Liver (tissue), 9 donors: ENCODE results near the gene PTPRC. TPM values are rescaled to one million over a fixed set of nuclear protein-coding genes. Genes with fewer than 3 reads are reported as not detected.

Source experiments
- DNase-seq: peaks from one replicate; pipeline ENCODE4 v3.0.0-alpha.2; 2017; ENCODE audit warnings: low spot score
- H3K27ac ChIP-seq, 2 donors: one replicate each; pipeline ENCODE4 v1.7.0; 2013; ENCODE audit warnings: inconsistent platforms in 2 of 2, low read length in 2 of 2, control low read depth in 1 of 2, low read depth in 1 of 2, mild to moderate bottlenecking in 1 of 2
- H3K27me3 ChIP-seq, 4 donors: one replicate each; pipeline versions ENCODE4 v1.6.1 to v1.7.0; 2013; ENCODE audit warnings: low read length in 3 of 4, inconsistent platforms in 1 of 4, mild to moderate bottlenecking in 1 of 4, moderate library complexity in 1 of 4; ENCODE audit not compliant: control insufficient read depth in 4 of 4, insufficient read depth in 4 of 4
- H3K36me3 ChIP-seq, 4 donors: one replicate each; pipeline versions ENCODE4 v1.6.1 to v1.7.0; 2013; ENCODE audit warnings: low read length in 3 of 4, mild to moderate bottlenecking in 3 of 4, low read depth in 1 of 4, moderate library complexity in 1 of 4; ENCODE audit not compliant: control insufficient read depth in 4 of 4, insufficient read depth in 3 of 4
- H3K4me1 ChIP-seq, 4 donors: one replicate each; pipeline versions ENCODE4 v1.6.1 to v1.7.0; 2013; ENCODE audit warnings: low read length in 3 of 4, mild to moderate bottlenecking in 3 of 4, moderate library complexity in 1 of 4; ENCODE audit not compliant: control insufficient read depth in 4 of 4, insufficient read depth in 4 of 4
- H3K4me3 ChIP-seq, 3 donors: one replicate each; pipeline versions ENCODE4 v1.6.1 to v1.7.0; 2013; ENCODE audit warnings: low read length in 3 of 3, control low read depth in 1 of 3, low read depth in 1 of 3, mild to moderate bottlenecking in 1 of 3
- H3K9ac ChIP-seq, 2 donors: one replicate each; pipeline ENCODE4 v1.7.0; 2013; ENCODE audit warnings: low read length in 2 of 2, mild to moderate bottlenecking in 2 of 2, moderate library complexity in 2 of 2, control low read depth in 1 of 2, low read depth in 1 of 2
- H3K9me3 ChIP-seq, 4 donors: one replicate each; pipeline versions ENCODE4 v1.6.1 to v1.7.0; 2013; ENCODE audit warnings: low read length in 3 of 4; ENCODE audit not compliant: control insufficient read depth in 4 of 4
- CTCF ChIP-seq: fragments of 150-350 bp; IDR thresholded peaks from 2 replicates; pipeline ENCODE4 v1.5.1; 2017; ENCODE audit warnings: improper control_type of control experiment, low read depth, low read length; ENCODE audit not compliant: missing input control
- EGR1 ChIP-seq, 2 donors: IDR thresholded peaks; 2 replicates each; pipeline ENCODE4 v1.6.1; 2016 to 2018; ENCODE audit warnings: antibody characterized with exemption in 2 of 2, low read depth in 2 of 2
- GABPA ChIP-seq, 2 donors: IDR thresholded peaks in 1 of 2; conservative IDR thresholded peaks in 1 of 2; 2 replicates each; pipeline ENCODE4 v1.6.1; 2016; ENCODE audit warnings: antibody characterized with exemption in 2 of 2, mild to moderate bottlenecking in 1 of 2, moderate library complexity in 1 of 2
- HNF4A ChIP-seq, 2 donors: conservative IDR thresholded peaks; 2 replicates each; pipeline ENCODE4 v1.6.1; 2016; ENCODE audit warnings: antibody characterized with exemption in 2 of 2, mild to moderate bottlenecking in 2 of 2
- HNF4G ChIP-seq: IDR thresholded peaks from 2 replicates; pipeline ENCODE4 v1.6.1; 2016; ENCODE audit warnings: antibody characterized with exemption
- MAX ChIP-seq: IDR thresholded peaks from 2 replicates; pipeline ENCODE4 v1.6.1; 2016; ENCODE audit warnings: antibody characterized with exemption
- RAD21 ChIP-seq, 2 donors: IDR thresholded peaks; 2 replicates each; pipeline ENCODE4 v1.6.1; 2016; ENCODE audit warnings: antibody characterized with exemption in 2 of 2, mild to moderate bottlenecking in 2 of 2
- REST ChIP-seq: IDR thresholded peaks from 2 replicates; pipeline ENCODE4 v1.6.1; 2016; ENCODE audit warnings: antibody characterized with exemption, mild to moderate bottlenecking
- RXRA ChIP-seq, 2 donors: IDR thresholded peaks; 2 replicates each; pipeline ENCODE4 v1.6.1; 2017 to 2018; ENCODE audit warnings: antibody characterized with exemption in 2 of 2, mild to moderate bottlenecking in 1 of 2
- SP1 ChIP-seq: IDR thresholded peaks from 2 replicates; pipeline ENCODE4 v1.6.1; 2018; ENCODE audit warnings: antibody characterized with exemption, mild to moderate bottlenecking
- TAF1 ChIP-seq: conservative IDR thresholded peaks from 2 replicates; pipeline ENCODE4 v1.6.1; 2016; ENCODE audit warnings: antibody characterized with exemption, mild to moderate bottlenecking
- YY1 ChIP-seq: IDR thresholded peaks from 2 replicates; pipeline ENCODE4 v1.6.1; 2016; ENCODE audit warnings: antibody characterized with exemption, mild to moderate bottlenecking
- WGBS: extraction: QIAGEN DNeasy Blood & Tissue Kit; methylation state at CpG from one replicate; pipeline ENCODE4 v1.1.7; 2013; 5-methylcytosine and 5-hydroxymethylcytosine counted together
- polyA plus RNA-seq, 2 donors: library from polyadenylated mRNA; stranded (reverse) in 1 of 2; unstranded in 1 of 2; fragments of 200-250 nt in 1 of 2; fragments of >200 nt in 1 of 2; fragmentation: Nextera tagmentation in 1 of 2; extraction: Ambion mirVana in 1 of 2; gene quantifications; one replicate each; pipeline versions ENCODE4 v1.2.1 to v1.2.3, GENCODE V29; 2013 to 2015
- total RNA-seq, 2 donors: library from RNA; depleted of rRNA; stranded (reverse); fragments of >200 nt; gene quantifications; one replicate each; pipeline ENCODE4 v1.2.3, GENCODE V29; 2014
- donor health status: healthy.
- donor health status: healthy.
- donor health status: healthy.
- donor health status: healthy.
- donor health status: healthy.

Gene PTPRC
- total and polyA plus RNA-seq, 4 donors, result 5.8 to 34.1 (median 16.2) TPM

- H3K27ac ChIP-seq, result no peak overlapping the region
- H3K4me1 ChIP-seq, result peaks cover 0 to 2% (median 0%) of the 10 kb centered on the region in 4 donors
- DNase-seq, result no peak
- no peaks in the 10 kb centered on the region for H3K27me3 ChIP-seq
- no peaks in the 10 kb centered on the region for H3K36me3 ChIP-seq
- no peak for TF ChIP-seq EGR1 (IDR thresholded peaks at IDR 0.05; ENCODE audit: low read depth in 2 of 2)
- TF ChIP-seq REST, result no peak
- TF ChIP-seq RAD21 (IDR thresholded peaks at IDR 0.05), result no peak
- no peak for TF ChIP-seq HNF4A (conservative IDR thresholded peaks at IDR 0.05)
- TF ChIP-seq RXRA (IDR thresholded peaks at IDR 0.05), result no peak
- TF ChIP-seq GABPA (IDR thresholded peaks at IDR 0.05 in 1 of 2, conservative IDR thresholded peaks at IDR 0.05 in 1 of 2), result no peak
- no peak for TF ChIP-seq CTCF
- no peak for TF ChIP-seq YY1
- no peak for TF ChIP-seq MAX
- no peak overlapping the region for H3K9ac ChIP-seq
- no peaks in the 10 kb centered on the region for H3K9me3 ChIP-seq
- H3K4me3 ChIP-seq, result no peak overlapping the region
Measured at GRCh38 chr1:198772626-198773025, 133.8 kb downstream of the PTPRC start.

- no peak for DNase-seq
- Histone ChIP-seq H3K27ac (no peak overlapping the region), H3K9me3 (no peaks in the 10 kb centered on the region), H3K27me3 (no peaks in the 10 kb centered on the region), H3K36me3 (no peaks in the 10 kb centered on the region), H3K9ac (no peak overlapping the region), H3K4me3 (no peak overlapping the region), H3K4me1 (peaks cover 0 to 2% (median 0%) of the 10 kb centered on the region in 4 donors)
- 81% methylated on average over 1 of the region's 1 CpG for WGBS
- no peak for TF ChIP-seq TAF1
- no peak for TF ChIP-seq CTCF
- no peak for TF ChIP-seq HNF4G
- TF ChIP-seq SP1, result no peak
Measured at GRCh38 chr1:198773030-198773429, 134.2 kb downstream of the PTPRC start.
